HL-60 (cell line): ENCODE results near the gene PTPRN2.

Experiments used
- DNase-seq, 2 experiments: peaks; one replicate each; pipeline ENCODE4 v3.0.0-alpha.2; 2010 to 2020; ENCODE audit warnings: low read depth in 1 of 2, low spot score in 1 of 2
- H3K27ac ChIP-seq: fragments of 250-450 bp; sonication (Bioruptor Pico); replicated peaks from 2 replicates; pipeline ENCODE4 v1.5.1; 2020; ENCODE audit warnings: mild to moderate bottlenecking, moderate library complexity
- H3K27me3 ChIP-seq: fragments of 250-450 bp; sonication (Bioruptor Pico); 2 replicates; pipeline ENCODE4 v1.5.1; 2021; ENCODE audit warnings: mild to moderate bottlenecking, moderate library complexity; ENCODE audit not compliant: insufficient read depth, poor library complexity, severe bottlenecking
- H3K4me3 ChIP-seq: replicated peaks from 2 replicates; pipeline ENCODE4 v1.5.1; 2011; ENCODE audit warnings: mild to moderate bottlenecking, control low read depth, low read length; ENCODE audit not compliant: insufficient read depth
- CTCF ChIP-seq: IDR thresholded peaks from one replicate; pipeline ENCODE4 v1.5.1; 2011; ENCODE audit warnings: low read length, control low read depth, inconsistent platforms; ENCODE audit not compliant: insufficient read depth
- GABPA ChIP-seq: IDR thresholded peaks from 2 replicates; pipeline ENCODE4 v1.6.1; 2012; ENCODE audit warnings: low read depth
- POLR2AphosphoS5 ChIP-seq: IDR thresholded peaks from 2 replicates; pipeline ENCODE4 v1.6.1; 2012; ENCODE audit warnings: low read depth
- REST ChIP-seq: IDR thresholded peaks from 2 replicates; pipeline ENCODE4 v1.6.1; 2012; ENCODE audit warnings: low read depth; ENCODE audit not compliant: insufficient replicate concordance
- SPI1 ChIP-seq: IDR thresholded peaks from 2 replicates; pipeline ENCODE4 v1.6.1; 2012; ENCODE audit warnings: low read depth, mild to moderate bottlenecking, borderline replicate concordance

Gene PTPRN2

DNA sequence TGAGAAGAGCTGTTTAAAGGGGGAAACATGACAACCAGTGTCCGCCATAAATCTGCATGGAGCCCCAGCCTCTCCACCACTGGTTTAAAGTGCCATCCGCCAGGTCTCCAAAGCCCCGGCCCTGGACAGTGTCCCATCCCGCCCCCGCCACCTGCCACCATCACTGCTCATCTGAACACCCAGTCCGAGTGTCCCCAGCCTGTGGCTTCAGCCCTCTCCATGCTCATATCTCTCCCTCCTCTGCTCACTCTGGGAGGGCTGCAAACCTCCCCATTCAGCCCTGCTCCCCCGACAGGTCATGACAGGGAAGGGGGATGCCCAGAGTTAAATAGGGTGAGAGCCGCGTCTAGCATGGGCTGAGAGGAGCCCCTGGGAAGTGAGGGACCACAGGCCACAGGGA lies 984.6 kb downstream of the PTPRN2 start:
- Histone ChIP-seq H3K4me3 (no peak overlapping the region), H3K27ac (no peak overlapping the region), H3K27me3 (no peaks in the 10 kb centered on the region)
- TF ChIP-seq GABPA (no peak), POLR2AphosphoS5 (no peak)
- no peak for DNase-seq

DNA sequence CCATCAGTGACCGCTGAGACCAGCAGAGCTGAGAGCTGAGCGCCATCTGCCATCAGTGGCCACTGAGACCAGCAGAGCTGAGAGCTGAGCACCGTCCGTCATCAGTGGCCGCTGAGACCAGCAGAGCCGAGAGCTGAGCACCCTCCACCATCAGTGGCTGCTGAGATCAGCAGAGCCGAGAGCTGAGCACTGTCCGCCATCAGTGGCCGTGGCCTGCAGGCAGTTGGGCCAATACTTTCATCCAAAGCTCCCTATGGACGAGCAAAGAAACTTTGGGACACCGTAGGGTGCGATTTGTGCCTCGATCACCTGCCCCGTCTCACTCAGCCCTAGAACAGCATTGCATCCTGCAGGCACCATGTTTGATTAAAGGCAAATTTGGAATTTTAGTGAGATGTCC lies 985.0 kb downstream of the PTPRN2 start:
- no peak for DNase-seq
- Histone ChIP-seq H3K27ac (no peak overlapping the region), H3K4me3 (no peak overlapping the region), H3K27me3 (no peaks in the 10 kb centered on the region)
- TF ChIP-seq REST (no peak), GABPA (no peak), SPI1 (no peak), CTCF (no peak), POLR2AphosphoS5 (no peak)

DNA sequence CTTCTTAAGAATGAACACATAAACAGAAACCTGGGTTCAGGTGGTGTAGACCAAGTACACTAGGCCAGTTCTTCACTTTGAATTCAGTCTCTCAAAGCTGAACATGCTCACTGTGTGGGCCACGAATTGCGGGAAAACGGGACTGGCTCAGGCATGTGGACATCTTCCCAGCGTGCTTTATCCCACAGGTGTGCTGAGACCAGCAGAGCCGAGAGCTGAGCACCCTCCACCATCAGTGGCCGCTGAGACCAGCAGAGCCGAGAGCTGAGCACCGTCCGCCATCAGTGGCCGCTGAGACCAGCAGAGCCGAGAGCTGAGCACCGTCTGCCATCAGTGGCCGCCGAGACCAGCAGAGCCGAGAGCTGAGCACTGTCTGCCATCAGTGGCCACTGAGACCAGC lies 985.5 kb downstream of the PTPRN2 start:
- TF ChIP-seq REST (no peak), GABPA (no peak), POLR2AphosphoS5 (no peak), SPI1 (no peak), CTCF (no peak)
- H3K27me3 ChIP-seq: no peaks in the 10 kb centered on the region
- no peak for DNase-seq
- H3K27ac ChIP-seq: no peak overlapping the region
- no peak overlapping the region for H3K4me3 ChIP-seq

DNA sequence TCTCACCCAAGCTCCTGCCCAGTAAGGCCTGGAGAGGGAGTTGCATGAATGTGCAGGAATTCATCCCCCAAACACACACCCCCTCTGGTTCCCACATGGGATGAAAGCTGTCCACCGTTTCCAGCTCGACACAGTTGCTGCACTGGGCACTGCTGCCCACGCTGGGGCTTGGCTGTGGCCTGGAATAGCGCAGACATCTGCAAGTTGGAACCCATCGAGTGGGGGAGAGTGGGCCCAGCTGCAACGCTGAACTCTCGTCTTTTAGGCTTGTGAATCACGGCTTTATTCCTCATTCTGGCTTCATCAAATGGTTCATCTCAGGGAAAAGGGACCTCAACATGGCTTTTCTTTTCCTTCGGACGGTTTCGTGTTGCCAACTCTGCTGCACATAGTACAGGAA lies 986.1 kb downstream of the PTPRN2 start:
- H3K27me3 ChIP-seq: no peaks in the 10 kb centered on the region

More for the DNA sequence above, 986.1 kb downstream of the PTPRN2 start:
- no peak for TF ChIP-seq CTCF
- TF ChIP-seq SPI1: no peak
- TF ChIP-seq GABPA: no peak
- no peak for TF ChIP-seq POLR2AphosphoS5
- TF ChIP-seq REST: no peak
- H3K4me3 ChIP-seq: no peak overlapping the region
- DNase-seq: no peak
- H3K27ac ChIP-seq: no peak overlapping the region
